Esophagus squamous epithelium (tissue), 4 donors: ENCODE results near the gene CAPN8.
A peak's percentile ranks its signal among the peaks of the same experiment; 100 is the strongest.

Source experiments
- CTCF ChIP-seq, 6 experiments: fragments of 450-650 bp in 4 of 6; fragments of 200-600 bp in 2 of 6; sonication (generic) in 2 of 6; IDR thresholded peaks; one replicate each; pipeline ENCODE4 v1.5.1; 2016 to 2019; ENCODE audit warnings: antibody characterized with exemption in 6 of 6, mild to moderate bottlenecking in 4 of 6, moderate library complexity in 4 of 6
- POLR2A ChIP-seq, 4 donors: fragments of 450-650 bp; IDR thresholded peaks; one replicate each; pipeline ENCODE4 v1.6.1; 2017; ENCODE audit warnings: antibody characterized with exemption in 4 of 4, mild to moderate bottlenecking in 4 of 4, moderate library complexity in 3 of 4

DNA sequence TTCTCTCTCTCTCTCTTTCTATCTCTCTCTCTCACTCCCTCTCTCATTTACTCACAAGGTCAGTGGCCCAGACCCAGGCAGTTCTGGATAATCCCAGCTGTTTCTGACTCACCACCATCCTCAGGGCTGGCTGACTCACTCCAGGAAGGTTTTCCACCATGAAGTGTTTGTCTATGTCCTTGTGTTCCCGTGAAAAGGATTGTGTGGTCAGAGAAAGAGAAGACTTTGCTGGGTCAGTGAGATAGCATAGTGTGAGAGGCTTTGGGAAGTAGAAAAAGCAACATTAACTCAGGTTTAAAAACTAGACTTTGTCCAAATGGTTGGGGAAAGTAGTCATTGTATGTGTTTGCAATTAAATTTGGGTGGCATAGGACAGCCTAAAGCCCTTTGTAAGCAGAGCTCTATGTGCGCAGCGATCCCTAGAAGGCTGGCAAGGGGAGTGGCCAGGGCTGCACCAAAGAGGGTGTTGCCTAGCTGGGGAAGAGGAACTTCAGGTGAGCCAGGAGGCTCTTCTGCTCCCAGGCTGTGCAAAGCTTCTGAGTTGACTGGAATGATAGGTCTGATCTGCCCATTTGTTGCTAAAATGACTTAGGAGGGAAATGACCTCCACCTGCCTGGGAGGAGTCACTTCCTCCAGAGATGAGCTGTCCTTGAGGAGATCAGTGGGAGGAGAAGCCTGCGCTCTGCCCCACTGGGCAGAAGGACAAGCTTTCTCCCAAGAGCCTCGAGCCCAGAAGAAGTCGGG lies 41.9 kb upstream of the CAPN8 start:
- TF ChIP-seq POLR2A (IDR thresholded peaks at IDR 0.05) (no peak), CTCF (IDR thresholded peaks at IDR 0.05) (peak in 1 of 6 experiments; percentile 5)
